Ishikawa (cell line): ENCODE measurements around the gene SDK1.

Experiments used
- CREB1 ChIP-seq: IDR thresholded peaks from 2 replicates; pipeline ENCODE4 v1.6.1; 2012; ENCODE audit warnings: low read depth
- EGR1 ChIP-seq: IDR thresholded peaks from 2 replicates; pipeline ENCODE4 v1.6.1; 2012
- EP300 ChIP-seq: IDR thresholded peaks from 2 replicates; pipeline ENCODE4 v1.6.1; 2012; ENCODE audit warnings: borderline replicate concordance
- FOXM1 ChIP-seq: IDR thresholded peaks from 2 replicates; pipeline ENCODE4 v1.6.1; 2012; ENCODE audit warnings: low read depth, borderline replicate concordance
- RAD21 ChIP-seq: IDR thresholded peaks from 2 replicates; pipeline ENCODE4 v1.6.1; 2012; ENCODE audit warnings: low read depth
- TAF1 ChIP-seq: IDR thresholded peaks from 2 replicates; pipeline ENCODE4 v1.6.1; 2012; ENCODE audit warnings: low read depth, mild to moderate bottlenecking
- TCF12 ChIP-seq: IDR thresholded peaks from 2 replicates; pipeline ENCODE4 v1.6.1; 2012; ENCODE audit warnings: low read depth
- YY1 ChIP-seq: IDR thresholded peaks from 2 replicates; pipeline ENCODE4 v1.6.1; 2012; ENCODE audit warnings: low read depth
- TF ChIP-seq, protein P1 (sequence below): IDR thresholded peaks from 2 replicates; pipeline ENCODE4 v1.6.1; 2012; ENCODE audit warnings: low read depth, mild to moderate bottlenecking
- TF ChIP-seq, protein P2 (sequence below): IDR thresholded peaks from 2 replicates; pipeline ENCODE4 v1.6.1; 2012

DNA sequence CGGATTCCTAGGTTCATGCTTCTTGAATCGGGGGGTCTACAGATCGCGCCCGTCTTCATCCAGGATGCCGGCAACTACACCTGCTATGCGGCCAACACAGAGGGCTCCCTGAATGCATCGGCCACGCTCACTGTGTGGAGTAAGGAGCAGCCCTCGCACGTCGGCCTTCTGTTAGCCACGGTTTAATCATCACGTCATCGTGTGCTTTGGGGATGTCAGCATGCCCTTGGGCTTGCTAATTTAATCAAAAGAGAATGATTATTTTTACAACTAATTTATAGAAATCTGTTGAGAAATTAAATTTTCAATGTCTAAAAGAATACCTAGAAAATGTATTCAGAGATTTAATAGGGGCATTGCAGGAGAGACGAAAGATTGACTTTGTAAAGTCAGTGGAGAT is 668.2 kb downstream of the SDK1 start:
- TF ChIP-seq, protein P1, sequence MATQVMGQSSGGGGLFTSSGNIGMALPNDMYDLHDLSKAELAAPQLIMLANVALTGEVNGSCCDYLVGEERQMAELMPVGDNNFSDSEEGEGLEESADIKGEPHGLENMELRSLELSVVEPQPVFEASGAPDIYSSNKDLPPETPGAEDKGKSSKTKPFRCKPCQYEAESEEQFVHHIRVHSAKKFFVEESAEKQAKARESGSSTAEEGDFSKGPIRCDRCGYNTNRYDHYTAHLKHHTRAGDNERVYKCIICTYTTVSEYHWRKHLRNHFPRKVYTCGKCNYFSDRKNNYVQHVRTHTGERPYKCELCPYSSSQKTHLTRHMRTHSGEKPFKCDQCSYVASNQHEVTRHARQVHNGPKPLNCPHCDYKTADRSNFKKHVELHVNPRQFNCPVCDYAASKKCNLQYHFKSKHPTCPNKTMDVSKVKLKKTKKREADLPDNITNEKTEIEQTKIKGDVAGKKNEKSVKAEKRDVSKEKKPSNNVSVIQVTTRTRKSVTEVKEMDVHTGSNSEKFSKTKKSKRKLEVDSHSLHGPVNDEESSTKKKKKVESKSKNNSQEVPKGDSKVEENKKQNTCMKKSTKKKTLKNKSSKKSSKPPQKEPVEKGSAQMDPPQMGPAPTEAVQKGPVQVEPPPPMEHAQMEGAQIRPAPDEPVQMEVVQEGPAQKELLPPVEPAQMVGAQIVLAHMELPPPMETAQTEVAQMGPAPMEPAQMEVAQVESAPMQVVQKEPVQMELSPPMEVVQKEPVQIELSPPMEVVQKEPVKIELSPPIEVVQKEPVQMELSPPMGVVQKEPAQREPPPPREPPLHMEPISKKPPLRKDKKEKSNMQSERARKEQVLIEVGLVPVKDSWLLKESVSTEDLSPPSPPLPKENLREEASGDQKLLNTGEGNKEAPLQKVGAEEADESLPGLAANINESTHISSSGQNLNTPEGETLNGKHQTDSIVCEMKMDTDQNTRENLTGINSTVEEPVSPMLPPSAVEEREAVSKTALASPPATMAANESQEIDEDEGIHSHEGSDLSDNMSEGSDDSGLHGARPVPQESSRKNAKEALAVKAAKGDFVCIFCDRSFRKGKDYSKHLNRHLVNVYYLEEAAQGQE, result no peak
- TF ChIP-seq EP300, result no peak
- no peak for TF ChIP-seq TAF1
- TF ChIP-seq TCF12, result no peak
- TF ChIP-seq EGR1, result no peak
- no peak for TF ChIP-seq RAD21
- TF ChIP-seq YY1, result no peak
- TF ChIP-seq CREB1, result no peak
- no peak for TF ChIP-seq FOXM1
- TF ChIP-seq, protein P2, sequence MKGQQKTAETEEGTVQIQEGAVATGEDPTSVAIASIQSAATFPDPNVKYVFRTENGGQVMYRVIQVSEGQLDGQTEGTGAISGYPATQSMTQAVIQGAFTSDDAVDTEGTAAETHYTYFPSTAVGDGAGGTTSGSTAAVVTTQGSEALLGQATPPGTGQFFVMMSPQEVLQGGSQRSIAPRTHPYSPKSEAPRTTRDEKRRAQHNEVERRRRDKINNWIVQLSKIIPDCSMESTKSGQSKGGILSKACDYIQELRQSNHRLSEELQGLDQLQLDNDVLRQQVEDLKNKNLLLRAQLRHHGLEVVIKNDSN, result no peak
